K562 (cell line): ENCODE data around the gene ZFPM1.

Experiments
- BCL6 ChIP-seq: fragments of 250-450 bp; sonication (Bioruptor Pico); IDR thresholded peaks from 2 replicates; pipeline ENCODE4 v1.4.0; 2020
- CEBPB ChIP-seq: fragments of 450-650 bp; IDR thresholded peaks from 2 replicates; pipeline ENCODE4 v1.6.1; 2016; ENCODE audit warnings: missing genetic modification characterization, missing compliant biosample characterization
- CHCHD3 ChIP-seq: fragments of 250-450 bp; sonication (Bioruptor Pico); IDR thresholded peaks from 2 replicates; pipeline ENCODE4 v2.1.2; 2022; ENCODE audit warnings: mild to moderate bottlenecking
- CTCF ChIP-seq, 3 experiments: IDR thresholded peaks in 2 of 3; conservative IDR thresholded peaks in 1 of 3; 2 replicates each; pipeline ENCODE4 v1.5.1; 2011 to 2012; ENCODE audit warnings: low read length in 3 of 3, mild to moderate bottlenecking in 3 of 3, control low read depth in 2 of 3, improper control_type of control experiment in 1 of 3, inconsistent platforms in 1 of 3, low read depth in 1 of 3, mixed read lengths in 1 of 3, moderate library complexity in 1 of 3; ENCODE audit not compliant: insufficient read depth in 2 of 3
- FOXK2 ChIP-seq, 2 experiments: fragments of 450-650 bp; IDR thresholded peaks in 1 of 2; conservative IDR thresholded peaks in 1 of 2; 2 replicates each; pipeline ENCODE4 v1.6.1; 2016; ENCODE audit warnings: low read depth in 2 of 2, mild to moderate bottlenecking in 1 of 2
- GTF2F1 ChIP-seq: IDR thresholded peaks from 2 replicates; pipeline ENCODE4 v1.6.1; 2011; ENCODE audit warnings: low read depth, low read length, improper control_type of control experiment
- HNRNPH1 ChIP-seq: fragments of 200-400 bp; formaldehyde crosslinking; optimal IDR thresholded peaks from 2 replicates; pipeline ENCODE3; 2017; ENCODE audit warnings: low read depth, mild to moderate bottlenecking, low read length, moderate library complexity
- MAFK ChIP-seq: IDR thresholded peaks from 2 replicates; pipeline ENCODE4 v1.6.1; 2011; ENCODE audit warnings: low read length, improper control_type of control experiment
- SNAPC5 ChIP-seq: fragments of 250-450 bp; sonication (Bioruptor Pico); IDR thresholded peaks from 2 replicates; pipeline ENCODE4 v1.8.0; 2021; ENCODE audit warnings: moderate library complexity, mild to moderate bottlenecking, inconsistent platforms
- ZNF609 ChIP-seq: sonication (generic); formaldehyde crosslinking; IDR thresholded peaks from 2 replicates; pipeline ENCODE4 v1.8.1; 2023; ENCODE audit warnings: missing genetic modification reagents, mild to moderate bottlenecking, borderline replicate concordance
- ZNF76 ChIP-seq: fragments of 250-450 bp; sonication (Bioruptor Pico); IDR thresholded peaks from 2 replicates; pipeline ENCODE4 v1.4.0; 2020; ENCODE audit warnings: mild to moderate bottlenecking, moderate library complexity, borderline replicate concordance

- TF ChIP-seq BCL6 (CRISPR knock-in tag) (no peak), CEBPB (tag) (no peak), CTCF (IDR thresholded peaks at IDR 0.05 in 2 of 3, conservative IDR thresholded peaks at IDR 0.05 in 1 of 3; ENCODE audit: insufficient read depth in 2 of 3, low read depth in 1 of 3, low read length in 3 of 3) (no peak), HNRNPH1 (no peak), CHCHD3 (CRISPR knock-in tag) (no peak), SNAPC5 (CRISPR knock-in tag) (no peak), FOXK2 (conservative IDR thresholded peaks at IDR 0.05 in 1 of 2, IDR thresholded peaks at IDR 0.05 in 1 of 2; ENCODE audit: low read depth in 2 of 2) (no peak), ZNF609 (CRISPR knock-in tag) (no peak; the same call in 1 of the 2 replicates), GTF2F1 (no peak), ZNF76 (no peak), MAFK (no peak)
Measured at GRCh38 chr16:88525663-88525990, 72.5 kb downstream of the ZFPM1 start.
